HG03460 (cell line): ENCODE results near the gene NINJ1.
"Not testable (repeated sequence)": the region's sequence is repeated elsewhere in the genome, so short reads cannot be mapped to it uniquely, and the experiment has no call there.

Experiments used
- ATAC-seq: cut with Tn5 transposase; IDR thresholded peaks from one replicate; pipeline ENCODE4 v1.9.1; 2021; ENCODE audit not compliant: unreplicated experiment

The NINJ1 gene

DNA sequence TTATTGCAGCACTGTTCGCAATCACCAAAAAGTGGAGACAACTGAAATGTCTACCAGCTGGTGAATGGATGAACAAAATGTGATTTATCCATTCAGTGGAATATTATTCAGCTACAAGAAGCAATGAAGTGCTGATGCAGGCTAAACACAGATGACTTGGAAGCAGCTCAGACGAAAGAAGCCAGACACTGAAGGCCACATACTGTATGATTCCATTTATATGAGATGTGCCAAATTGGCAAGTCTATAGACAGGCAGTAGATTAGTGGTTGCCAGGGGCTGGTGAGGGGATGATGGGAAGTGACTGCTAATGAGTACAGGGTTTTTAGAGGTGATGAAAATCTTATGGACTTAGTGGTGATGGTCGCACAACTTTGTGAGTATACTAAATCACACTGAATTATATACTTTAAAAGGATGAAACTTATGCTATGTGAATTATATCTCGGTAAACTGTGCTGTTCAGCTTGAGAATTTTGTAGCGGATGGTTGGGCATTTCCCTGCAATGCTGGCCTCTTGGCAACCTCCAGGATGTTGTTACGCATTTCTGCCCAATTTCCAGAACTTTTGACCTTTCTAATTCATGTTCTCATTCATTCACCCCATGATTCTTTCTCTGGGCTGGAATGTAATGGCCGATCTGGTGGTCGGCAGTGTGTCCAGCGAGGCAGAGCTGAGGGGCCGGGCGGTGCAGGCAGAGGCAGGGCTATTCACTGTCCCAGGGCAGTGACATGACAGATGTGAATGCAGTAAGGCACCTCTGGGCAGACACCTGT is 27.9 kb upstream of the NINJ1 start:
- ATAC-seq: no peak

GRCh38 chr9:93159601-93160471 is 25.8 kb upstream of the NINJ1 start:
- peak; percentile 92 for ATAC-seq

GRCh38 chr9:93156475-93157008 is 22.5 kb upstream of the NINJ1 start:
- peak; percentile 55 for ATAC-seq

- no peak for ATAC-seq
Measured at GRCh38 chr9:93155716-93156474, 21.8 kb upstream of the NINJ1 start.

DNA sequence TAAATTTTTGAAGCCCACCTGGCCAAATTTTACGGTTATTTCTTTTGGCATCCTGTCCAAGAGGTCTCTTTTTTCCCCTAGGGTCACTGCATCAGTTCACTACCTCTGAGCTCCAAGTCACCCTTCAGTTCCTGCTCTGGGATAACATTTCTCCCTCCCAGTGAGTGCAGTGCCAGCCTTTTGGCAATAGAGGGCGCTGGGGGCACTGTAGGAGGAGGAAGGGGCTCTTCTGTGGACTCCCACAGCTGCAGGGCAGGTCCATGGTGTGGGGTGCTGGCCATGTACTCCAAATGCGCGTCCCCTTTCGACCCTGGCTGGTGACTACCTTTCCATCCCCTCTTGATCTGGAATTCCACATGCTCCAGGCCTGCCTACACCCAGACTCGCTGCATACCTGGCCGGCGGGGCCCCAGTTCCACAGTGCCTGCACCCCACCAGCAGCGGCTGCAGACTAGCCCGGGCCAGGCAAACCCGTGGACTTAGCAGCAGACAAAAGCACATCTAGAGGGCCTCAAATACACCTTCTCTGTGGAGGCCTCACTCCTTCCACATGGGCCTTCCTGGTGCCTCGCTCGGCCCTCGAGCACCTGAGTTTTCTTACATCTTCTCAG is 20.3 kb upstream of the NINJ1 start:
- no peak for ATAC-seq

DNA sequence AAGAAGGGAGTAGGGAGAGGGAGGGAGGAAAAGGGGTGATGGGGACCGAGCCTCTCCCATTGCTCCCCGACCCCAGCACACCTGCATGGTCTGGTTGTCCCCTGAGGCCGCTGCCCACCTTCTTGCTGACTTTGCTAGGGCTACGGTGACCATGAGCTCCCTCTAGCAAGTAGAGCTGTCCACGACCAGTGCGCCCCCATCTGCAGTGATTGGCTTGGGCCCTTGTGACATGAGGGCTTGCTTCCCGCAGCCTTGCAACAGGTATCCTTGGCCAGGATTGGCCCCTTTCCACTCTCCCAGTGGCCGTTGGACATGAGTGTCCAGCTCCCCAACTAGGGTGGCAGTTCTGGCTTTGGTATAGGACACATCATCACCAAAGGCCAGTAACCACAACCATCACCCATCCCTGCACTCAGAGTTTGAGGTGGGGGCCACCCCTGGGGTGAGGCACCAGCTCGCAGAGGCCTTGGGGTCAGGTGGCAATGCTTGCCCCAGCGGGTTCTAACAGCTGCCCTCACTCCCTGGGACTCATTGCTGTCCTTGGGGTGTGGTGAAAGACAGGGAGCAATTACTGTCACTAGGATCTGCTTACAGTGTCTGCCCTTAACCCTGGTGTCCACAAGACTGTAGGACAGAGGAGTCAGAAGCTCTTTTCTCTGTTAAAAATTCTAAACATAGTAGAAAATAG is 17.2 kb upstream of the NINJ1 start:
- no peak for ATAC-seq

DNA sequence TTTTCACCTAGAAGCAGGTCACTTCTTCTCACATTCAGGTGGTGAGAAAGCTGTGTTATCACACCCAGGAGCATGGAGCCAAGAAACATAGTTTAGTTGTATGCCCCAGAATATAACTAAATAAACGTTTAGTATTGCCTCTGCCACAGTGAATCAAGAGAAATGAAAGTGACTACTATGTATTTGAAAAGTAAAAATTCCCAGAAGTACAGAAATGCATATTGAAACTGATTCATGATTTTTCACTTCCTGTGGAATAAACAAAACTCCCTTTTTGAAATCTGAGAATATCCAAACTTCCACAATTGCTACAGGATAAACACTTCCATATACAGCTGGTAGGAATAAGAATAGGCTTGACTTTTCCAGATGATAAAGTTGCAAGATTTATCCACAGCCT is 15.3 kb upstream of the NINJ1 start:
- ATAC-seq: no peak

DNA sequence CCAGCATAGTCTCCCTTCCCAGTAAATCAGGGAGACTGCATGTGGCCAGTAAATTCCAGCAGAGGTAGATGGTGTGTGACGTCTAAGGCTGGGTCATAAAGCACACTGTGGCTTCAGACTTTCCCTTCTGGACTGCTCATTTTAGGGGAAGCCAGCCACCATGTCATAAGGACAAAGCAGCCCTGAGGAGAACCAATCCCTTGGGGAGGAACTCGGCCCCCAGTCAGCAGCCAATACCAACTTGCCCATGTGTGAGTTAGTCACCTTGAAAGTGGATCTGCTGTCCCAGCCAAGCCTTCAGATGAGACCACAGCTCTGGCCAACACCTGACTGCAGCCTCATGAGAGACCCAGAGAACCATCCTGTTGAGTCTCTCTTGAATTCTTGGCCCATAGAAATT is 14.7 kb upstream of the NINJ1 start:
- no peak for ATAC-seq

- no peak for ATAC-seq
Measured at GRCh38 chr9:93147632-93148031, 13.6 kb upstream of the NINJ1 start.

DNA sequence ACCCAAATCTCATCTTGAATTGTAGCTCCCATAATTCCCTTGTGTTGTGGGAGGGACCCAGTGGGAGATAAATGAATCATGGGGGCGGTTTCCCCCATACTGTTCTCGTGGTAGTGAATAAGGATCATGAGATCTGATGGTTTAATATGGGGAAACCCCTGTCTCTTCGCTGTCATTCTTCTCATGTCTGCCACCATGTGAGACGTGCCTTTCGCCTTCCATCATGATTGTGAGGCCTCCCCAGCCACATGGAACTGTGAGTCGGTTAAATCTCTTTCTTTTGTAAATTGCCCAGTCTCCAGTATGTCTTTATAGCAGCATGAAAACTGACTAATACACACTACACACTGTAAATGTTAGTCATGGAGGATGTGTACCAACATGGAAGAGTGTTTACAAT is 12.6 kb upstream of the NINJ1 start:
- ATAC-seq: not testable (repeated sequence)

- no peak for ATAC-seq
Measured at GRCh38 chr9:93143830-93144530, 9.9 kb upstream of the NINJ1 start.

GRCh38 chr9:93141771-93142483 is 7.9 kb upstream of the NINJ1 start:
- no peak for ATAC-seq

DNA sequence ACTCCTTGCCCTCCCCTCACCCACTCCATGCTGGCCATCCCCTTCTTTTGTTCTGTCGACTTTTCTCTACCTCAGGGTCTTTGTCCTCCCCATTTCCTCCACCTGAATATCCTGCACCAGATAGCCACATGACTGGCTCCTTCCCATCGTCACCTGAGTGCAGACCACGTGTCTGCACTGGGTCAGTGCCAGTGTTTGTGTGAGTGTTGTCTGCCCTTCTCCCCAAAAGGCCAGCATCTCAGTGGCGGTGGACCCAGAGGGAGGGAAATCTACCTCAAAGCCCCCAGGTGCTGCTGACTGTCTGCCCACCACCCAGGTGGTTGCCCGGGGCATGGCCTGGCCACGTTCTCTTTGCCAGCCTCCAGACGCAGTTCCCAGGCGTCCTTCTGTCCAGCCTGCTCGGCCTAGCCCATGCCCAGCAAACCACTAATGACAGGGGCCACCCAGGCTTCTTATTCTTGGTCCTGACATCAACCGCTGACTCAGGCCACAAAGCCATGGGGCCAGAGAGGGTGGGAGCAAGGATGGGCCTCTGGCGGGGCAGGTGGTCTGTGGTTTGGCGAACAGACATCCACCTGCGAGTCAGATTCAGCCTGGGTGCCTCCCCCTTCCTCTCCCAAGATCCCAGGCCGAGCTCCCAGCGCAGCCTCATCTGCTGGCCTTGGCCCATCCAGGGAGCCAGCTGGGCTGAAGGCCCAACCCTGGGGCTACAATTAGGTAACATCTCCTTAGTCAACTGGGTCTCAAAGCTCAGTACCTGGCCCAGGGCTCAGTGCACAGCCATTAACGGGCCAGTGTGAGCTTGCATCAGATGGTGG is 5.5 kb upstream of the NINJ1 start:
- no peak for ATAC-seq

- no peak for ATAC-seq
Measured at GRCh38 chr9:93138171-93138764, 4.2 kb upstream of the NINJ1 start.

GRCh38 chr9:93137362-93137761 is 3.3 kb upstream of the NINJ1 start:
- no peak for ATAC-seq

DNA sequence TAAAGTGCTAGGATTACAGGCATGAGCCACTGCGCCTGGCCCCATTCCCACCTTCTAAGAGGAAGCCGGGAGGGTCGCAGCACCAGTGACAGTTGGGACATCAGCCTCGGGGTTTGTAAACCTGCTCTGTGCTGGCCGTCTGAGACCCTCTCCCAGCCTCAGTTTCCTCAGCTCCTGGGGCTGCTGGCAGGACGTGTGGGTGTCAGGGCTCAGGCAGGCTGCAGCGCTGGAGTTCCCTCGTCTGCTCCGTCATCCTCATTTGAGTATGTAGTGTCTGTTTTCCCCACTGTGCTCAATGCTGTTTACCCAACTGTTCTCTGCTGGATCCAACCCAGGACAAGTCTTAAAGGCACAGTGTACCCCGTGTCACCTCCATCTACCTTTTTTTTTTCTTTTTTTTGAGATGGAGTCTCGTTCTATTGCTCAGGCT is 2.0 kb upstream of the NINJ1 start:
- ATAC-seq: no peak

GRCh38 chr9:93134740-93135444 is 841 bp upstream of the NINJ1 start:
- ATAC-seq: no peak
